K562 (cell line): ENCODE data around the gene FMN1. TPM values are rescaled to one million over a fixed set of nuclear protein-coding genes. Genes with fewer than 3 reads are reported as not detected.

Source experiments
- ATAC-seq: fragments of 200-7000 bp; cut with Tn5 transposase; 3 replicates; pipeline ENCODE4 v1.9.1; 2020; ENCODE audit warnings: moderate library complexity
- BruUV-seq: library from RNA; stranded (reverse); fragments of 400-500 nt; replicated peaks from 2 replicates; lab custom pipeline; 2021; lab: Mats Ljungman, UMichigan
- CTCF ChIA-PET: fragments of 300-600 bp; formaldehyde crosslinking; extraction: SDS; loops from one replicate; lab custom pipeline; 2021; ENCODE audit warnings: low intra/inter-chr PET ratio; lab: Yijun Ruan, JAX
- POLR2A ChIA-PET: fragments of 300-600, 350-650 bp; sonication (Branson Sonifier 250); formaldehyde crosslinking; extraction: SDS; loops from one replicate; lab custom pipeline; 2021; ENCODE audit warnings: antibody characterized with exemption, inconsistent platforms; lab: Yijun Ruan, JAX
- DNase-seq, 4 experiments: peaks; one replicate each; pipeline versions ENCODE4 v3.0.0 to v3.0.0-alpha.2; 2011 to 2018; ENCODE audit warnings: low spot score in 3 of 4, mixed read lengths in 3 of 4; ENCODE audit errors: extremely low read depth in 1 of 4
- FAIRE-seq: peaks from 2 replicates; lab custom pipeline; 2011; peaks lifted over from hg19 to GRCh38; lab: Jason Lieb, UNC
- H2AFZ ChIP-seq: 2 replicates; pipeline ENCODE4 v1.6.0; 2011; ENCODE audit warnings: low read depth, low read length, control low read depth, inconsistent platforms
- H3K27ac ChIP-seq: fragments of 200-600 bp; 3 replicates; pipeline ENCODE4 v1.8.0; 2011; ENCODE audit warnings: low read depth, mild to moderate bottlenecking, control low read depth, inconsistent platforms, low read length, moderate library complexity, mixed read lengths; ENCODE audit errors: extremely low read depth
- H3K27me3 ChIP-seq, 2 experiments: fragments of 300-600 bp in 1 of 2; 2 replicates in 1 of 2; 3 replicates in 1 of 2; pipeline versions ENCODE4 v1.6.0 to v1.8.0; 2011; ENCODE audit warnings: inconsistent platforms in 2 of 2, low read length in 2 of 2, mild to moderate bottlenecking in 1 of 2, mixed read lengths in 1 of 2, moderate library complexity in 1 of 2; ENCODE audit not compliant: control insufficient read depth in 2 of 2, insufficient read depth in 2 of 2
- H3K36me3 ChIP-seq: fragments of 300-600 bp; 3 replicates; pipeline ENCODE4 v1.8.0; 2011; ENCODE audit warnings: mild to moderate bottlenecking, low read length, inconsistent platforms; ENCODE audit not compliant: control insufficient read depth, insufficient read depth
- H3K4me1 ChIP-seq, 2 experiments: fragments of 200-600 bp in 1 of 2; replicated peaks in 1 of 2; 2 replicates in 1 of 2; 3 replicates in 1 of 2; pipeline versions ENCODE4 v1.5.1 to v1.8.0; 2011; ENCODE audit warnings: inconsistent platforms in 2 of 2, low read length in 2 of 2, mild to moderate bottlenecking in 1 of 2, mixed read lengths in 1 of 2, moderate library complexity in 1 of 2; ENCODE audit not compliant: control insufficient read depth in 2 of 2, insufficient read depth in 2 of 2
- H3K4me2 ChIP-seq: 2 replicates; pipeline ENCODE4 v1.6.1; 2011; ENCODE audit warnings: low read length, control low read depth, inconsistent platforms, mixed read lengths; ENCODE audit not compliant: insufficient read depth
- H3K4me3 ChIP-seq: fragments of 200-600 bp; sonication (generic), shearing (Covaris generic); 2 replicates; pipeline ENCODE4 v1.5.1; 2016; ENCODE audit warnings: control low read depth, inconsistent platforms
- H3K79me2 ChIP-seq: fragments of 200-600 bp; 3 replicates; pipeline ENCODE4 v1.8.0; 2011; ENCODE audit warnings: low read length, inconsistent platforms; ENCODE audit not compliant: control insufficient read depth, insufficient read depth
- H3K9ac ChIP-seq, 2 experiments: 2 replicates each; pipeline versions ENCODE4 v1.6.0 to v1.6.1; 2011; ENCODE audit warnings: low read depth in 2 of 2, low read length in 2 of 2, control low read depth in 1 of 2, inconsistent platforms in 1 of 2, mild to moderate bottlenecking in 1 of 2, mixed read lengths in 1 of 2; ENCODE audit not compliant: insufficient read depth in 1 of 2
- H3K9me1 ChIP-seq: one replicate; pipeline ENCODE4 v1.6.0; 2011; ENCODE audit warnings: inconsistent platforms, mild to moderate bottlenecking, low read length, moderate library complexity; ENCODE audit not compliant: control insufficient read depth, insufficient read depth
- H3K9me3 ChIP-seq: replicated peaks from 2 replicates; pipeline ENCODE4 v1.5.1; 2011; ENCODE audit warnings: low read depth, low read length, inconsistent platforms; ENCODE audit not compliant: control insufficient read depth, insufficient read depth
- H4K20me1 ChIP-seq: replicated peaks from 2 replicates; pipeline ENCODE4 v1.6.1; 2011; ENCODE audit warnings: low read length, inconsistent platforms, mixed read lengths; ENCODE audit not compliant: control insufficient read depth, insufficient read depth
- CREM ChIP-seq: IDR thresholded peaks from 2 replicates; pipeline ENCODE4 v1.6.1; 2014; ENCODE audit warnings: antibody characterized with exemption, low read depth
- GABPB1 ChIP-seq: sonication (generic); formaldehyde crosslinking; IDR thresholded peaks from 2 replicates; pipeline ENCODE4 v1.8.0; 2022; ENCODE audit warnings: mild to moderate bottlenecking, missing genetic modification reagents
- MAFF ChIP-seq: IDR thresholded peaks from 2 replicates; pipeline ENCODE4 v1.6.1; 2012; ENCODE audit warnings: low read length, improper control_type of control experiment
- PHB2 ChIP-seq: fragments of 450-650 bp; IDR thresholded peaks from 2 replicates; pipeline ENCODE4 v1.6.1; 2017; ENCODE audit warnings: low read depth
- PURB ChIP-seq: sonication (generic); formaldehyde crosslinking; IDR thresholded peaks from 2 replicates; pipeline ENCODE4 v1.9.0; 2021; ENCODE audit warnings: low read depth, mild to moderate bottlenecking, missing genetic modification reagents
- TRIM28 ChIP-seq: fragments of 450-650 bp; IDR thresholded peaks from 2 replicates; pipeline ENCODE4 v1.6.1; 2017
- U2AF2 ChIP-seq: fragments of 200-400 bp; formaldehyde crosslinking; optimal IDR thresholded peaks from 2 replicates; pipeline ENCODE3; 2017; ENCODE audit warnings: low read depth, mild to moderate bottlenecking, low read length
- ZBTB8A ChIP-seq: fragments of 450-650 bp; IDR thresholded peaks from 2 replicates; pipeline ENCODE4 v1.6.1; 2018; ENCODE audit warnings: mild to moderate bottlenecking, moderate library complexity; ENCODE audit not compliant: partially characterized antibody
- WGBS: fragments of 100-300 bp; shearing (Covaris generic); methylation state at CpG from one replicate; pipeline ENCODE4 v1.1.6; 2016; ENCODE audit warnings: low coverage, mixed read lengths; ENCODE audit not compliant: insufficient coverage; ENCODE audit errors: missing lambda C conversion rate; 5-methylcytosine and 5-hydroxymethylcytosine counted together
- in situ Hi-C: fragments of 300-500 bp; cut with MboI; formaldehyde crosslinking; loops from 4 replicates; pipeline ENCODE4 v1.15.0; 2018; ENCODE audit warnings: inconsistent platforms, mixed read lengths
- intact Hi-C: fragments of 100-400 bp; cut with micrococcal nuclease; formaldehyde crosslinking; loops from 2 replicates; pipeline ENCODE4 v1.14.2; 2022
- polyA plus RNA-seq, 8 experiments: library from polyadenylated mRNA; depleted of rRNA in 4 of 8; stranded (reverse) in 5 of 8; unstranded in 3 of 8; fragments of >200 nt; fragmentation: Nextera tagmentation in 2 of 8; fragmentation: Illumina TruSeq in 1 of 8; extraction: Ambion mirVana in 2 of 8; extraction: Trizol in 1 of 8; gene quantifications; 2 replicates each; pipeline versions ENCODE4 v1.2.1 to v1.2.3, GENCODE V29; 2011 to 2014; ENCODE audit warnings: inconsistent platforms in 1 of 8, missing spikeins in 1 of 8
- total RNA-seq, 7 experiments: library from RNA; depleted of rRNA in 6 of 7; stranded (reverse); fragments of >200 nt in 6 of 7; fragmentation: Illumina TruSeq in 2 of 7; extraction: Trizol in 2 of 7; gene quantifications; 2 replicates each; pipeline versions ENCODE4 v1.2.1 to v1.2.3, GENCODE V29; 2011 to 2021; ENCODE audit warnings: low replicate concordance in 1 of 7
- TF ChIP-seq, protein P1 (sequence below): fragments of 250-450 bp; sonication (Bioruptor Pico); IDR thresholded peaks from 2 replicates; pipeline ENCODE4 v1.4.0; 2020; ENCODE audit warnings: borderline replicate concordance
- TF ChIP-seq, protein P2 (sequence below): conservative IDR thresholded peaks from 2 replicates; pipeline ENCODE4 v1.6.1; 2011; ENCODE audit warnings: low read depth, mild to moderate bottlenecking, low read length; ENCODE audit not compliant: control insufficient read depth

Gene FMN1
- total and polyA plus RNA-seq, 9 of the 15 experiments (the other 6 are each of a cell fraction or from before 2014, with no cell fraction given) = 0.03 to 0.07 (median 0.04) TPM; not detected in 6

DNA sequence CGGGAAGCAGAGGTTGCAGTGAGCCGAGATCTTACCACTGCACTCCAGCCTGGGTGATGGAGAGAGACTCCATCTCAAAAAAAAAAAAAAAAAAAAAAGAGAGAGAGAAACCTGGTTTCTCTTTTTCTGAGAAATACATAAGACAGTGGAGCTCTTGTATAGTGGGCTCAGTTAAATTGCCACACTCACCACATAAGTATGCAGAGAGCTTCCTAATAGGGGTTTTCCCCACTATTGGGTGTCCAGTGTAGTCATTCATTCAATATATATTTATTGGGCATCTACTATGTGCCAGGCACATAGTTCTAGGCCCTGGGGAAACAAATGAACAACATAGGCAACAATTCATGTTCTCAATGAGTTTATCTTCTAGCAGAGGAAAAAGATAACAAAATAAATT, 48.9 kb upstream of the FMN1 start:
- Histone ChIP-seq H3K36me3 (no peaks in the 10 kb centered on the region), H2AFZ (no peak overlapping the region), H3K4me3 (no peak overlapping the region), H3K27ac (no peak overlapping the region), H3K4me2 (no peak overlapping the region), H3K27me3 (no peaks in the 10 kb centered on the region), H4K20me1 (no peaks in the 10 kb centered on the region), H3K4me1 (no peaks in the 10 kb centered on the region), H3K9me3 (no peaks in the 10 kb centered on the region), H3K79me2 (no peaks in the 10 kb centered on the region), H3K9ac (no peak overlapping the region), H3K9me1 (no peaks in the 10 kb centered on the region)
- no peak for ATAC-seq
- ChIA-PET POLR2A (no interaction called here), CTCF (no interaction called here)
- no peak for DNase-seq
- 0% methylated on average over 1 of the region's 2 CpGs for WGBS
- in situ Hi-C loops = no loop called here
- BruUV-seq = no TSS peak
- no peak for FAIRE-seq
- intact Hi-C loops = no loop called here
- TF ChIP-seq, protein P1, sequence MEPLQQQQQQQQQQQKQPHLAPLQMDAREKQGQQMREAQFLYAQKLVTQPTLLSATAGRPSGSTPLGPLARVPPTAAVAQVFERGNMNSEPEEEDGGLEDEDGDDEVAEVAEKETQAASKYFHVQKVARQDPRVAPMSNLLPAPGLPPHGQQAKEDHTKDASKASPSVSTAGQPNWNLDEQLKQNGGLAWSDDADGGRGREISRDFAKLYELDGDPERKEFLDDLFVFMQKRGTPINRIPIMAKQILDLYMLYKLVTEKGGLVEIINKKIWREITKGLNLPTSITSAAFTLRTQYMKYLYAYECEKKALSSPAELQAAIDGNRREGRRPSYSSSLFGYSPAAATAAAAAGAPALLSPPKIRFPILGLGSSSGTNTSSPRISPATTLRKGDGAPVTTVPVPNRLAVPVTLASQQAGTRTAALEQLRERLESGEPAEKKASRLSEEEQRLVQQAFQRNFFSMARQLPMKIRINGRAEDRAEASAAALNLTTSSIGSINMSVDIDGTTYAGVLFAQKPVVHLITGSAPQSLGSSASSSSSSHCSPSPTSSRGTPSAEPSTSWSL = no peak
- TF ChIP-seq CREM (no peak), ZBTB8A (no peak), PHB2 (no peak), MAFF (no peak), PURB (CRISPR knock-in tag) (no peak), U2AF2 (no peak), TRIM28 (no peak), GABPB1 (CRISPR knock-in tag) (no peak)
- TF ChIP-seq, protein P2, sequence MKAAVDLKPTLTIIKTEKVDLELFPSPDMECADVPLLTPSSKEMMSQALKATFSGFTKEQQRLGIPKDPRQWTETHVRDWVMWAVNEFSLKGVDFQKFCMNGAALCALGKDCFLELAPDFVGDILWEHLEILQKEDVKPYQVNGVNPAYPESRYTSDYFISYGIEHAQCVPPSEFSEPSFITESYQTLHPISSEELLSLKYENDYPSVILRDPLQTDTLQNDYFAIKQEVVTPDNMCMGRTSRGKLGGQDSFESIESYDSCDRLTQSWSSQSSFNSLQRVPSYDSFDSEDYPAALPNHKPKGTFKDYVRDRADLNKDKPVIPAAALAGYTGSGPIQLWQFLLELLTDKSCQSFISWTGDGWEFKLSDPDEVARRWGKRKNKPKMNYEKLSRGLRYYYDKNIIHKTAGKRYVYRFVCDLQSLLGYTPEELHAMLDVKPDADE = no peak
